ENCODE measurements around the gene NIT2.

GRCh38 chr3:100316641-100317069 is 17.9 kb upstream of the NIT2 start:
- TF ChIP-seq CTCF (IDR thresholded peaks at IDR 0.05) (peak; percentile 58 to 82 (median 75)), POLR2A (IDR thresholded peaks at IDR 0.05) (no peak)

Measured in adrenal gland (tissue), 5 donors.